ENCODE data around the gene APOL3.
"Not testable (repeated sequence)": the region's sequence is repeated elsewhere in the genome, so short reads cannot be mapped to it uniquely, and the experiment has no call there.

Gene APOL3

DNA sequence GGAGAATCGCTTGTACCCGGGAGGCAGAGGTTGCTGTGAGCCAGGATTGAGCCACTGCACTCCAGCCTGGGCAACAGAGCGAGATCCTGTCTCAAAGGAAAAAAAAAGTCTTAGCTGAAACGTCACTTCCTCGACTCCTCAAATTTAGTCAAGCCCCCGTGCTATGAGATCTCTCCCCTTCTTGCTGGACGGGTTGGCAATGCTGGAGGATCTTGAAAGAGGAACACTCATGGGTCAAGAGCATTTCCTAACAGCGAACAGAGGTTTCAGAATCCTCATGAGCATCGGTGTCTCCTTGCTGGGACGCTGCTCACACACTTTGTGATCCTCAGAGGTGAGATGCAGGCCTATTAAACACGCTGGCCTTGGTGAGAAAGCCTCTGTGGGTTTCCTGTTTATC is 35.9 kb downstream of the APOL3 start:
- no peaks in the 10 kb centered on the region for H3K9me3 Mint-ChIP-seq
- no peaks in the 10 kb centered on the region for H3K36me3 Mint-ChIP-seq (ENCODE audit: low read depth)
- H3K4me3 Mint-ChIP-seq = no peak overlapping the region
- H3K27ac Mint-ChIP-seq = peak overlapping the region in 1 of 3 experiments; percentile 35
- H3K27me3 Mint-ChIP-seq (ENCODE audit: low read depth) = peaks cover 22% of the 10 kb centered on the region
- TF ChIP-seq, protein P1, sequence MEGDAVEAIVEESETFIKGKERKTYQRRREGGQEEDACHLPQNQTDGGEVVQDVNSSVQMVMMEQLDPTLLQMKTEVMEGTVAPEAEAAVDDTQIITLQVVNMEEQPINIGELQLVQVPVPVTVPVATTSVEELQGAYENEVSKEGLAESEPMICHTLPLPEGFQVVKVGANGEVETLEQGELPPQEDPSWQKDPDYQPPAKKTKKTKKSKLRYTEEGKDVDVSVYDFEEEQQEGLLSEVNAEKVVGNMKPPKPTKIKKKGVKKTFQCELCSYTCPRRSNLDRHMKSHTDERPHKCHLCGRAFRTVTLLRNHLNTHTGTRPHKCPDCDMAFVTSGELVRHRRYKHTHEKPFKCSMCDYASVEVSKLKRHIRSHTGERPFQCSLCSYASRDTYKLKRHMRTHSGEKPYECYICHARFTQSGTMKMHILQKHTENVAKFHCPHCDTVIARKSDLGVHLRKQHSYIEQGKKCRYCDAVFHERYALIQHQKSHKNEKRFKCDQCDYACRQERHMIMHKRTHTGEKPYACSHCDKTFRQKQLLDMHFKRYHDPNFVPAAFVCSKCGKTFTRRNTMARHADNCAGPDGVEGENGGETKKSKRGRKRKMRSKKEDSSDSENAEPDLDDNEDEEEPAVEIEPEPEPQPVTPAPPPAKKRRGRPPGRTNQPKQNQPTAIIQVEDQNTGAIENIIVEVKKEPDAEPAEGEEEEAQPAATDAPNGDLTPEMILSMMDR (IDR thresholded peaks at IDR 0.05; ENCODE audit: unreplicated experiment in 3 of 3) = no peak
- H3K4me1 Mint-ChIP-seq = peaks cover 11% of the 10 kb centered on the region

DNA sequence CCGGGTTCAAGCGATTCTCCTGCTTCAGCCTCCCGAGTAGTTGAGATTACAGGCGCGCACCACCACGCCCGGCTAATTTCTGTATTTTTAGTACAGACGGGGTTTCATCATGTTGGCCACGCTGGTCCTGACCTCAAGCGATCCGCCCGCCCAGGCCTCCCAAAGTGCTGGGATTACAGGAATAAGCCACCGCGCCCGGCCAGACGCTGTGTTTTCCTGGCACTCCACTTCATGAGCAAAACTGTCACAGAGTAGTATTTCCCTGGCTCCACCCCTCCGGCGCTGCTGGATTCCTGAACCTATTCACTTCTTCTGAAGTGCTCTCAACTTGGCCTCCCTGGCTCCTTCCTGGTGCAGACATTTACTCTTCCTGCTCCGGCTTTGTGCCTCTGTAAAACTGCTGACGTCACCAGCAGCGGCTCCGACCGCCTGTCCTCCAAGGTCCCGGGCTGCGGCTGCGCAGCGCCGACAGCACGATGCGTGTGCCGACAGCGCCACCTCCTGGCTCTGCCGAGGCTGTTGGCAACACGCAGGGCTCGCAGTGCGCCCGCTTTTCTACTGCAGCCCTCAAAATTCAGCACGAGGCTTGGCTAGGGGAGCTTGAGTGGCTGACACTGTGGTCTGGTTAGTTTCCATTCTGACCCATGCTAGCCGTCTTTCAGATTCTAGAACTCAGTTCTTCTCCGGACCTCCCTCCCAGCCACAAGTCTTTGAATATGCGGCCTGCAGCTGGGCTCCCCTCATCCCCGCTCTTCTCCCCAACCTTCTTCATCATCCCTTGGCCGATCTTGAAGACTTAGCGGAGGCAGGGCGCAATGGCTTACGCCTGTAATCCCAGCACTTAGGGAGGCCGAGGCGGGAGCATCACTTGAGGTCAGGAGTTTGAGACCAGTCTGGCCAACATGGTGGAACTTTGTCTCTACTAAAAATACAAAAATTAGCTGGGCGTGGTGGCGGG is 36.6 kb downstream of the APOL3 start:
- peaks cover 11% of the 10 kb centered on the region for H3K4me1 Mint-ChIP-seq
- no peaks in the 10 kb centered on the region for H3K36me3 Mint-ChIP-seq (ENCODE audit: low read depth)
- TF ChIP-seq, protein P1 (IDR thresholded peaks at IDR 0.05; ENCODE audit: unreplicated experiment in 3 of 3) = peak; percentile 98
- H3K4me3 Mint-ChIP-seq = peak overlapping the region; percentile 65 to 74 (median 66)
- H3K27me3 Mint-ChIP-seq (ENCODE audit: low read depth) = peaks cover 16% of the 10 kb centered on the region
- no peaks in the 10 kb centered on the region for H3K9me3 Mint-ChIP-seq
- peak overlapping the region; percentile 87 to 98 (median 91) for H3K27ac Mint-ChIP-seq

DNA sequence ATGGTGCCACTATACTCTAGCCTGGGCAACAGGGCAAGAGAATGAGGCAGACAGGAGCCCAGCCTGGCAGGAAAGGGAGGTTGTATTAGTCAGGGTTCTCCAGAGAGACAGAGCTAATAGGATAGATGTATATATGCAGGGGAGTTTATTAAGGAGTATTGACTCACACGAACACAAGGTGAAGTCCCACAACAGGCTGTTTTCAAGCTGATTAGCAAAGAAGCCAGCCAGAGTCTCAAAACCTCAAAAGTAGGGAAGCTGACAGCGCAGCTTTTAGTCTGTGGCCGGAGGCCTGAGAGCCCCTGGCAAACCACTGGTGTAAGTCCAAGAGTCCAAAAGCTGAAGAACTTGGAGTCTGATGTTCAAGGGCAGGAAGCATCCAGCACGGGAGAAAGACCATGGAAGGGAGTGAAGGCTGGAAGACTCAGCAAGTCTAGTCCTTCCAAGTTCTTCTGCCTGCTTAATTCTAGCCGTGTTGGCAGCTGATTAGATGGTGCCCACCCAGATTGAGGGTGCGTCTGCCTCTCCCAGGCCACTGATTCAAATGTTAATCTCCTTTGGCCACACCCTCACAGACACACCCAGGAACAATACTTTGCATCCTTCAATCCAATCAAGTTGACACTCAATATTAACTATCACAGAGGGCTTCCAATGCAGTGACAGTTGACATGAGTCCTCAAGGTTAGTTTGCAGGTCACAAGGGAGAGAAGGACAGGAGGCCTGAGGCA is 39.8 kb downstream of the APOL3 start:
- H3K4me3 Mint-ChIP-seq, H3K27ac Mint-ChIP-seq: not testable (repeated sequence)

DNA sequence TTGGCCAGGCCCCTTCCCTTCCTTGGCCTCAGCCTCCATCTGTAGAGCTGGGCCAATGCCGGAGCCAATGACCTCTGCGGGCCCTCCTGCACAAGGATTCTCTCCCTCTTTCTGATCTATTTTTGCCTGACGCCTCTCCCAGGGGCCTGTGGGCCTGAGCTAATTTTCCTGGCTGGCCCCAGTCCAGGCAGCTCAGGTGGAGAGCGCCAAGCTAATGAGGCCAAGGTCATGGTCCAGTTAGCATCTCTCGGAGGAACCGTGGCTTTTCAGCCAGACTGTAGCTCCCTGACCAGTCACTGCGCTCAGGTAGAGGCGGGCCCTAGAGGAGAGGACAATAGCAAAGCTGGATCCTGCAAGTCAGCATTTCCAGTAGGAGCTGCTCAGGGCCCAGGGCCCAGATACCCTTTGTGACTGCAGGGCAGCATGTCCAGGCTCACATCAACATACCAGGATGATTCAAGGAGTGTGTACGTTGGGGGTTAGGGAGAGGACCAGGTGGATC is 43.5 kb downstream of the APOL3 start:
- Mint-ChIP-seq H3K4me3 (no peak overlapping the region), H3K36me3 (ENCODE audit: low read depth) (no peaks in the 10 kb centered on the region), H3K27ac (peak overlapping the region in 1 of 3 experiments; percentile 15), H3K27me3 (ENCODE audit: low read depth) (no peaks in the 10 kb centered on the region), H3K4me1 (no peaks in the 10 kb centered on the region), H3K9me3 (no peaks in the 10 kb centered on the region)
- TF ChIP-seq, protein P1 (IDR thresholded peaks at IDR 0.05; ENCODE audit: unreplicated experiment in 3 of 3) = no peak

More for the DNA sequence above, 39.8 kb downstream of the APOL3 start:
- Mint-ChIP-seq H3K27me3 (ENCODE audit: low read depth) (peaks cover 13% of the 10 kb centered on the region), H3K4me1 (peaks cover 11% of the 10 kb centered on the region)
- not testable (repeated sequence) for H3K9me3 Mint-ChIP-seq; H3K36me3 Mint-ChIP-seq (ENCODE audit: low read depth)

DNA sequence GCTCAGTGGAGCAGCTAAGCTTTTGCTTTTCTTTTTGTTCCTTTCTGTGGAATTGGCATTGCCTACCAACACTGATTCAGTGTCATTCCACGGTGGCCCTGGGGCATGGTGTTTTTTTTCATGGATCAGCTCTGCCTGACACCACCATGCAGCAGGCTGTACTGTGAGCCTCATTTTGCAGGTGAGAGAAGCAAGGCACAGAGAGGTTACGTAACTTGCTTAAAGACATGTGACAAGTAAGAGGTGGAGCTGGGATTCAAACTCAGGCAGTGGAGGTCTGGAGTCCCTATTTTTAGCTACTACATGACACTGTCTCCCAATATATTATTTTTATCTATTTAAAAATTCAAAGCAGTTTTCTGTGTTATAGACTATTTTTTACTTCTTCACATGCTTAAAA is 44.4 kb downstream of the APOL3 start:
- Mint-ChIP-seq H3K4me3 (no peak overlapping the region), H3K36me3 (ENCODE audit: low read depth) (no peaks in the 10 kb centered on the region)

More for the DNA sequence above, 44.4 kb downstream of the APOL3 start:
- Mint-ChIP-seq H3K27ac (no peak overlapping the region), H3K9me3 (no peaks in the 10 kb centered on the region), H3K27me3 (ENCODE audit: low read depth) (peaks cover 3% of the 10 kb centered on the region), H3K4me1 (no peaks in the 10 kb centered on the region)
- TF ChIP-seq, protein P1 (IDR thresholded peaks at IDR 0.05; ENCODE audit: unreplicated experiment in 3 of 3) = no peak
